Measurements from ENCODE around the gene R3HDM1. TPM values are rescaled to one million over a fixed set of nuclear protein-coding genes. Genes with fewer than 3 reads are reported as not detected.

R3HDM1 gene
- total and polyA plus RNA-seq, 11 donors = 5.7 to 24.3 (median 17.0) TPM

- intact Hi-C loops (cut with DNase I) = loop anchor here in 4 of 10 donors (2.0 to 10.0 kb wide), 4 partner anchors 207 to 689 kb away; partner anchors contain the start of genes R3HDM1 (in 4 of the 4), ZRANB3 (in 4 of the 4) and RAB3GAP1 (in 1 of the 4)
- peak; percentile 71 to 82 for TF ChIP-seq POLR2A (IDR thresholded peaks at IDR 0.05)
- peak in 9 of 12 donors; percentile 20 to 55 (median 41) for TF ChIP-seq CTCF (IDR thresholded peaks at IDR 0.05)
- ATAC-seq (peak; percentile 97 to 100 (median 98)), DNase-seq (peak; percentile 98 to 99 (median 98))
- H3K36me3 ChIP-seq = peaks cover 0 to 17% (median 0%) of the 10 kb centered on the region in 9 donors
- peak within 1 kb of the TSS; percentile 86 to 100 (median 98) for H3K27ac ChIP-seq
- H3K9me3 ChIP-seq = no peaks in the 10 kb centered on the region
- peak within 1 kb of the TSS; percentile 50 to 100 (median 89) for H3K4me3 ChIP-seq
- WGBS, 4 donors = 0 to 1% (median 1%) methylated on average over 74 to 93 of the region's 93 CpGs
- peaks cover 0 to 35% (median 26%) of the 10 kb centered on the region in 12 donors for H3K4me1 ChIP-seq
- no peaks in the 10 kb centered on the region for H3K27me3 ChIP-seq
Measured at GRCh38 chr2:135741395-135742324, 210.4 kb downstream of the R3HDM1 start, which contains the start of gene UBXN4. Gene UBXN4, plus strand, starts transcription at chr2:135741855. Its CDS starts 75 bp downstream, at chr2:135741930.

- TF ChIP-seq POLR2A (IDR thresholded peaks at IDR 0.05) = no peak
- H3K9me3 ChIP-seq = no peaks in the 10 kb centered on the region
- H3K4me3 ChIP-seq = peak overlapping the region; percentile 50 to 100 (median 89)
- WGBS, 4 donors = 0 to 1% (median 1%) methylated on average over 20 to 34 of the region's 34 CpGs
- no peaks in the 10 kb centered on the region for H3K27me3 ChIP-seq
- H3K4me1 ChIP-seq = peaks cover 0 to 35% (median 26%) of the 10 kb centered on the region in 12 donors
- peaks cover 0 to 18% (median 1%) of the 10 kb centered on the region in 9 donors for H3K36me3 ChIP-seq
- intact Hi-C loops (cut with DNase I) = loop anchor here in 3 of 10 donors (5.0 to 10.0 kb wide), 3 partner anchors 208 to 690 kb away; partner anchors contain the start of genes R3HDM1 (in 2 of the 3), ZRANB3 (in 2 of the 3) and RAB3GAP1 (in 1 of the 3)
- peak overlapping the region; percentile 86 to 100 (median 98) for H3K27ac ChIP-seq
- ATAC-seq (peak in 3 of 4 donors; percentile 22 to 45 (median 42)), DNase-seq (peak in 3 of 5 donors; percentile 27 to 51 (median 39))
Measured at GRCh38 chr2:135742325-135742757, 211.1 kb downstream of the R3HDM1 start.

- H3K4me1 ChIP-seq = peaks cover 0 to 35% (median 26%) of the 10 kb centered on the region in 12 donors
- TF ChIP-seq CTCF (IDR thresholded peaks at IDR 0.05) (no peak), POLR2A (IDR thresholded peaks at IDR 0.05) (no peak)
- peak overlapping the region in 3 of 12 donors; percentile 94 to 100 (median 100) for H3K27ac ChIP-seq
- no peak for DNase-seq
- H3K36me3 ChIP-seq = peaks cover 0 to 33% (median 15%) of the 10 kb centered on the region in 9 donors
- 83 to 97% (median 87%) methylated on average over 1 of the region's 1 CpG for WGBS, 4 donors
- intact Hi-C loops (cut with DNase I) = loop anchor here in 3 of 10 donors (5.0 to 10.0 kb wide), 3 partner anchors 209 to 692 kb away; partner anchors contain the start of genes R3HDM1 (in 2 of the 3), ZRANB3 (in 2 of the 3) and RAB3GAP1 (in 1 of the 3)
- ATAC-seq = no peak
- peak overlapping the region in 6 of 12 donors; percentile 75 to 100 (median 96) for H3K4me3 ChIP-seq
- H3K27me3 ChIP-seq = no peaks in the 10 kb centered on the region
- H3K9me3 ChIP-seq = no peaks in the 10 kb centered on the region
Measured at GRCh38 chr2:135743860-135744259, 212.6 kb downstream of the R3HDM1 start.

- H3K4me1 ChIP-seq = peaks cover 0 to 35% (median 26%) of the 10 kb centered on the region in 12 donors
- DNase-seq (no peak), ATAC-seq (no peak)
- peak in 1 of 12 donors; percentile 28 for TF ChIP-seq CTCF (IDR thresholded peaks at IDR 0.05)
- TF ChIP-seq POLR2A (IDR thresholded peaks at IDR 0.05) = no peak
- 67 to 80% (median 75%) methylated on average over 5 of the region's 5 CpGs for WGBS, 4 donors
- no peaks in the 10 kb centered on the region for H3K27me3 ChIP-seq
- intact Hi-C loops (cut with DNase I) = loop anchor here in 3 of 10 donors (5.0 to 10.0 kb wide), 3 partner anchors 210 to 693 kb away; partner anchors contain the start of genes R3HDM1 (in 2 of the 3), ZRANB3 (in 2 of the 3) and RAB3GAP1 (in 1 of the 3)
- H3K9me3 ChIP-seq = no peaks in the 10 kb centered on the region
- H3K4me3 ChIP-seq = no peak overlapping the region
- H3K27ac ChIP-seq = peak overlapping the region in 1 of 12 donors; percentile 100
- H3K36me3 ChIP-seq = peaks cover 0 to 43% (median 25%) of the 10 kb centered on the region in 9 donors
Measured at GRCh38 chr2:135744760-135745314, 213.6 kb downstream of the R3HDM1 start.

Measured in heart left ventricle (tissue), 16 donors.